H1 (cell line): Measurements from ENCODE around the gene OTUD5. TPM values are rescaled to one million over a fixed set of nuclear protein-coding genes. Genes with fewer than 3 reads are reported as not detected.

Experiments
- BRCA1 ChIP-seq: IDR thresholded peaks from 2 replicates; pipeline ENCODE4 v1.6.1; 2012; ENCODE audit warnings: low read depth, low read length, improper control_type of control experiment
- HDAC2 ChIP-seq, 2 experiments: fragments of 300-600 bp in 1 of 2; sonication (generic) in 1 of 2; IDR thresholded peaks; 2 replicates each; pipeline ENCODE4 v1.6.1; 2011 to 2012; ENCODE audit warnings: low read depth in 2 of 2, low read length in 2 of 2, mild to moderate bottlenecking in 2 of 2, moderate library complexity in 2 of 2, borderline replicate concordance in 1 of 2, inconsistent platforms in 1 of 2
- NANOG ChIP-seq: IDR thresholded peaks from 2 replicates; pipeline ENCODE4 v1.6.1; 2011; ENCODE audit warnings: low read length, low read depth, mild to moderate bottlenecking, inconsistent platforms; ENCODE audit not compliant: insufficient read depth, poor library complexity, severe bottlenecking
- POLR2AphosphoS5 ChIP-seq: IDR thresholded peaks from 2 replicates; pipeline ENCODE4 v1.6.1; 2011; ENCODE audit warnings: low read depth, low read length
- SIN3A ChIP-seq, 2 experiments: IDR thresholded peaks in 1 of 2; conservative IDR thresholded peaks in 1 of 2; 2 replicates each; pipeline ENCODE4 v1.6.1; 2011 to 2012; ENCODE audit warnings: low read length in 2 of 2, improper control_type of control experiment in 1 of 2, low read depth in 1 of 2, mild to moderate bottlenecking in 1 of 2
- SP4 ChIP-seq: IDR thresholded peaks from 2 replicates; pipeline ENCODE4 v1.6.1; 2012; ENCODE audit warnings: low read length, inconsistent platforms
- TAF1 ChIP-seq: IDR thresholded peaks from 2 replicates; pipeline ENCODE4 v1.6.1; 2011; ENCODE audit warnings: mild to moderate bottlenecking, low read depth, low read length
- USF2 ChIP-seq: IDR thresholded peaks from 2 replicates; pipeline ENCODE4 v1.6.1; 2011; ENCODE audit warnings: low read length, improper control_type of control experiment
- polyA plus RNA-seq, 7 experiments: library from polyadenylated mRNA; depleted of rRNA in 3 of 7; stranded (reverse) in 5 of 7; unstranded in 2 of 7; fragments of >200 nt in 5 of 7; fragments of 200-250 nt in 2 of 7; gene quantifications; 1 replicate in 5 of 7; 2 replicates in 1 of 7; 4 replicates in 1 of 7; pipeline versions ENCODE4 v1.2.1 to v1.2.3, GENCODE V29; 2011 to 2013; ENCODE audit warnings: missing spikeins in 2 of 7, mixed read lengths in 2 of 7
- total RNA-seq: library from RNA; stranded (reverse); fragmentation: NEBNext Ultra II Directional; extraction: Animal tissue kit (Norgen Biotek cat#: 25700); gene quantifications from 2 replicates; pipeline ENCODE4 v1.2.1, GENCODE V29; 2021

OTUD5 gene
- total and polyA plus RNA-seq, 2 of the 8 experiments (the other 6 are each of a cell fraction or from before 2014, with no cell fraction given) = 46.3 to 53.5 TPM

- no peak for TF ChIP-seq NANOG
- peak; percentile 98 for TF ChIP-seq TAF1
- TF ChIP-seq BRCA1 = no peak
- no peak for TF ChIP-seq HDAC2 (IDR thresholded peaks at IDR 0.05; ENCODE audit: borderline replicate concordance in 1 of 2, low read depth in 2 of 2, low read length in 2 of 2)
- TF ChIP-seq USF2 = peak; percentile 68
- 0 out of 2 replicates have a peak, but pooled peaks have one; percentile 20 for TF ChIP-seq SP4
- TF ChIP-seq POLR2AphosphoS5 = peak; percentile 84; the same call in 1 of the 2 replicates
- peak; percentile 32 to 74; a peak in 2 of 4 replicates for TF ChIP-seq SIN3A (conservative IDR thresholded peaks at IDR 0.05 in 1 of 2, IDR thresholded peaks at IDR 0.05 in 1 of 2; ENCODE audit: low read depth in 1 of 2, low read length in 2 of 2)
- TF ChIP-seq, all 59 proteins: peak for 10
Measured at GRCh38 chrX:48918643-48919340, 38.6 kb downstream of the OTUD5 start, which contains the start of gene PIM2 (continued).
